ENCODE results near the gene ADAM10.

ADAM10 gene

DNA sequence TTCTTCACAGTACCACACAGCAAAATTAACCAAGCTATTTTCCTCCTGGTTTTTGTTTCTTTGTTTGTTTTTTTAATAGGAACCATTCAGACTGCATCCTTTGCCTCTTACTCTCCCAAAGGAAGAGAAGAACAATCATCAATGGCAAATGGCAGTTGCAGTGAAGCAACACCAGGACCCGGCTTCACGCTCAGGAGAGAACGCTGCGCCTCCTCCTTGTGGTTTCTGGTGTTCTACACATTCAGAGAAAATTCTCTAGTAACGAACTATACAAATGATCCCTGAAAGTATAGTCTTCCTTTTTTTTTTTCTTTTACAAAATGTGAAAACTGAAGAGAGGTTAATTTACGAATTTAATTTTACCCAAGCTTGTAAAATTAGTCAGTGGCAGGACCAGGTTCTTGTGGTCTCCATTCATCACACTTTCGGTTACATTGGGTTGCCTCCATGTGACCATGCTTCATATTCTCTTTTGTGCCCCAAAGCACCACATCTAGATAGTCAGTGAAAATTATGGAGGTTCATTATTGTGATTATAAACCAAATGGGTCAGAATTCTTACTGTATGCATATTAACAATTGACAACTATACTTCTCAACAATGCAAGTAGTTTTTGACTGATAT is 11.0 kb upstream of the ADAM10 start:
- no peak for DNase-seq (ENCODE audit: low read depth)
- H3K4me3 ChIP-seq (ENCODE audit: low read depth, low read length) = no peak overlapping the region
- TF ChIP-seq, protein P1, sequence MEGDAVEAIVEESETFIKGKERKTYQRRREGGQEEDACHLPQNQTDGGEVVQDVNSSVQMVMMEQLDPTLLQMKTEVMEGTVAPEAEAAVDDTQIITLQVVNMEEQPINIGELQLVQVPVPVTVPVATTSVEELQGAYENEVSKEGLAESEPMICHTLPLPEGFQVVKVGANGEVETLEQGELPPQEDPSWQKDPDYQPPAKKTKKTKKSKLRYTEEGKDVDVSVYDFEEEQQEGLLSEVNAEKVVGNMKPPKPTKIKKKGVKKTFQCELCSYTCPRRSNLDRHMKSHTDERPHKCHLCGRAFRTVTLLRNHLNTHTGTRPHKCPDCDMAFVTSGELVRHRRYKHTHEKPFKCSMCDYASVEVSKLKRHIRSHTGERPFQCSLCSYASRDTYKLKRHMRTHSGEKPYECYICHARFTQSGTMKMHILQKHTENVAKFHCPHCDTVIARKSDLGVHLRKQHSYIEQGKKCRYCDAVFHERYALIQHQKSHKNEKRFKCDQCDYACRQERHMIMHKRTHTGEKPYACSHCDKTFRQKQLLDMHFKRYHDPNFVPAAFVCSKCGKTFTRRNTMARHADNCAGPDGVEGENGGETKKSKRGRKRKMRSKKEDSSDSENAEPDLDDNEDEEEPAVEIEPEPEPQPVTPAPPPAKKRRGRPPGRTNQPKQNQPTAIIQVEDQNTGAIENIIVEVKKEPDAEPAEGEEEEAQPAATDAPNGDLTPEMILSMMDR (IDR thresholded peaks at IDR 0.05; ENCODE audit: insufficient read depth, low read depth, low read length, missing control alignments) = no peak

DNA sequence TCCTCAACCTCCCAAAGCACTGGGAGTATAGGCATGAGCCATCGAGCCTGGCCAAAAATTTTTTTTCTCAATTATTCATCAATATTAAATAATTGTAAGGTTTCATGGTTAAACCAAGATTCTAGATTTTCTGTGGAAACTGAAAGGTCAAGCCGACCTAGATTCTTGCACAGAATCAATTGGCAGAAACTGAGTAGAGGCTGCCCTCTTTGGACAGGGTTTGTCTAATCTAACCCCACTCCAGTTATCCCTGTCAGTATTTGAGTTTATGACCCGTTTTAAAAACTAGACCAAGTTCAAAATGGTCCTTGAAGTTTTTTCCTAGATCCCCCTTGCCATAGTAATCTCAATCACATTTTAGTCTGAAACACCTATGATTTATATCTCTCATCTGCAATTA is 8.6 kb upstream of the ADAM10 start:
- TF ChIP-seq, protein P1 (IDR thresholded peaks at IDR 0.05; ENCODE audit: insufficient read depth, low read depth, low read length, missing control alignments) = peak; percentile 34
- DNase-seq (ENCODE audit: low read depth) = peak; percentile 46
- H3K4me3 ChIP-seq (ENCODE audit: low read depth, low read length) = no peak overlapping the region

DNA sequence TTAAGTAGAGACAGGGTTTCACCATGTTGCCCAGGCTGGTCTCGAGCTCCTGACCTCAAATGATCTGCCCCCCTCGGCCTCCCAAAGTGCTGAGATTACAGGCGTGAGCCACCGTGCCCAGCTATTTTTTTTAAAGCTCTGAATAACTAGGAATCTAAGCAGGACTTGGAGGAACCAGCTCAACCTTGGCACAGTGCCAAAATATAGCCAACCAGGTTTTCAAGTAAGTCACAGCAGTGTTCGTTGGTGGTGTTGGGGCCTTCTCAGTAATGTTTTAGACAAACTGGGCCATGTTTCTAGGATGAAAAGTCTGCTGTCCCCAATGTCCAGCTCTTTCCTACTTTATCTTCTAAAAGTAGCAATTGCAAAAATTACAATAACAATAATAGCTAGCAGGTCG is 6.4 kb upstream of the ADAM10 start:
- TF ChIP-seq, protein P1 (IDR thresholded peaks at IDR 0.05; ENCODE audit: insufficient read depth, low read depth, low read length, missing control alignments) = no peak
- H3K4me3 ChIP-seq (ENCODE audit: low read depth, low read length) = no peak overlapping the region
- DNase-seq (ENCODE audit: low read depth) = no peak

DNA sequence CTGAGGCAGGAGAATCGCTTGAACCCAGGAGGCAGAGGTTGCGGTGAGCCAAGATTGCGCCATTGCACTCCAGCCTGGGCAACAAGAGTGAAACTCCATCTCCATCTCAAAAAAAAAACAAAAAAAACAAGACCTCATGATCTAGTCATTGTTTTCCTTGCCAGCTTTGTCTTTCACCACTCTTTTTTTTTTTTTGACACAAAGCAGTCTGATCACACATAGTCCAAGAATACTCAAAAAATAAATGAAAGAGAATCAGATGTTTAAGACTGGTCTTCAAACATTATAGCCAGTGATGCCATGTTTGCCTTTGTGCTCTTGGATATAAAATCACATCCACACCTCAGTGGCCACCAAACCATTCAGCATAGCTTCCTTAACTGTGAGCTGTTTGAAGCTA is 5.8 kb upstream of the ADAM10 start:
- H3K4me3 ChIP-seq (ENCODE audit: low read depth, low read length) = no peak overlapping the region
- no peak for DNase-seq (ENCODE audit: low read depth)
- TF ChIP-seq, protein P1 (IDR thresholded peaks at IDR 0.05; ENCODE audit: insufficient read depth, low read depth, low read length, missing control alignments) = no peak

DNA sequence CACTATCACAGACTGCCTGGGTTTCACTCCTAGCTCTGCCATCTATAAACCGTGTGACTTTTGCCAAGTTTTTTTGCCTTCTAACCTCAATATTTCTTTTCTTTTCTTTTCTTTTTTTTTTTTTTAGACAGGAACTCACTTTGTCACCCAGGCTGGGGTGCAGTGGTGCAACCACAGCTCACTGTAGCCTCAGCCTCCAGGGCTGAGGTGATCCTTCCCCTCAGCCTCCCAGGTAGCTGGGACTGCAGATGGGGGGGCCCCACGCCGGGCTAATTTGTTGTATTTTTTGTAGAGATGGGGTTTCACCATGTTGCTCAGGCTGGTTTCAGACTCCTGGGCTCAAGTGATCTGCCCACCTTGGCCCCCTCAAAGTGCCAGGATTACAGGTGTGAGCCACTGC is 3.2 kb upstream of the ADAM10 start:
- H3K4me3 ChIP-seq (ENCODE audit: low read depth, low read length) = no peak overlapping the region
- TF ChIP-seq, protein P1 (IDR thresholded peaks at IDR 0.05; ENCODE audit: insufficient read depth, low read depth, low read length, missing control alignments) = no peak
- no peak for DNase-seq (ENCODE audit: low read depth)

DNA sequence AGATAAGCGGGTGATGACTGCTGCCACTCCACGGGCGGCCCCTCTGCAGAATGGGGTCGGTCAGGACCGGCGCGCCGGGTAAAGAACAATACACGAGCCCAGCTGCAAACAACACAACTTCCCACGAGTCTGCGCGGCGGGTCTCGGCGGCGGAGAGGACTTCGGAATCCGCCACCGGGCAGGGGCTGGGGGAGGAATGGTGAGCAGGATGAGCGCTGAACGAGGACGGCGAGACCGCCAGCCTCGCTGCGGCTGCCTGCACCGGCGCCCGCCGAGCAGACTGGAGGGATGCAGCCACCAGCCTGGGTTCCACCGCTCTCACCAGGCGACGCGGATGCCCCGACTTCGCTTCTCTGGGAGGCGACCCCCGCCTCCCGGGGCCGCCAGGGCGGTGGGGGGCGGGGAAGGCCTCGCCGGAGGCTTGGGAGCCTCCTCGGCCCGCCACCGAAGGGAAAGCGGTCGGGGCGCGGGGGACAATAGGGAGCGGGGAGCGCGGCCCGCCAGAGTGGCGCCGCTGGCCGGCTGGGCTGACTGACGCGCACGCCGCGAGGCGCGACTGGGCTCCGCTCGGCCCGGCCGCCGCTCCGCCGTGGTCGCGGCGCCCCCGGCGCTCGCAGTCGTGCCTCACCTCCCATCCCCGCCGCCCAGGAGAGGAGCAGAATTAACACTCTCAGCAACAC is 515 bp downstream of the ADAM10 start:
- peak; percentile 58 for DNase-seq (ENCODE audit: low read depth)
- peak overlapping the region; percentile 90 for H3K4me3 ChIP-seq (ENCODE audit: low read depth, low read length)
- TF ChIP-seq, protein P1 (IDR thresholded peaks at IDR 0.05; ENCODE audit: insufficient read depth, low read depth, low read length, missing control alignments) = no peak
